Activated CD8-positive, alpha-beta T cell treated with anti-CD3 and anti-CD28 coated beads for 36 hours (primary cell): ENCODE measurements around the gene GLCCI1. TPM values are rescaled to one million over a fixed set of nuclear protein-coding genes. Genes with fewer than 3 reads are reported as not detected.

Experiments
- ATAC-seq: fragments of 200-7000 bp; cut with Tn5 transposase; one replicate; pipeline ENCODE4 v1.10.0; 2021; ENCODE audit warnings: mild to moderate bottlenecking, moderate library complexity
- CTCF ChIA-PET: fragments of 350-600 bp; sonication (Branson Sonifier 250); formaldehyde crosslinking; loops from one replicate; lab custom pipeline; 2021; ENCODE audit warnings: antibody characterized with exemption; lab: Charles Lee
- POLR2A ChIA-PET: fragments of 350-600 bp; sonication (Branson Sonifier 250); formaldehyde crosslinking; loops from one replicate; lab custom pipeline; 2021; ENCODE audit warnings: antibody characterized with exemption; lab: Charles Lee
- DNase-seq: peaks from one replicate; pipeline ENCODE4 v3.0.0-alpha.2; 2020
- H3K27ac Mint-ChIP-seq: one replicate; pipeline ENCODE4 v1.8.0; 2021; ENCODE audit warnings: mild to moderate bottlenecking, mixed read lengths
- H3K27me3 Mint-ChIP-seq: one replicate; pipeline ENCODE4 v1.8.0; 2021; ENCODE audit warnings: mixed read lengths
- H3K36me3 Mint-ChIP-seq: one replicate; pipeline ENCODE4 v1.8.0; 2021; ENCODE audit warnings: low read depth, mixed read lengths
- H3K4me1 Mint-ChIP-seq: one replicate; pipeline ENCODE4 v1.8.0; 2021; ENCODE audit warnings: low read depth, mixed read lengths
- H3K4me3 Mint-ChIP-seq: one replicate; pipeline ENCODE4 v1.8.0; 2021; ENCODE audit warnings: mild to moderate bottlenecking, moderate library complexity, mixed read lengths
- H3K9me3 Mint-ChIP-seq: one replicate; pipeline ENCODE4 v1.8.0; 2021; ENCODE audit warnings: mixed read lengths
- intact Hi-C: fragments of 100-400 bp; cut with micrococcal nuclease; formaldehyde crosslinking; loops from one replicate; pipeline ENCODE4 v1.10.0; 2022
- total RNA-seq, 2 experiments: library from RNA; stranded (reverse); gene quantifications; one replicate each; pipeline ENCODE4 v1.2.3, GENCODE V29; 2021
- TF ChIP-seq, protein P1 (sequence below): fragments of 200-600 bp; IDR thresholded peaks from one replicate; pipeline ENCODE4 v1.8.0; 2022; ENCODE audit warnings: antibody characterized with exemption, mild to moderate bottlenecking

GLCCI1 gene
- total RNA-seq, 2 experiments from 2014 or later, result 11.3 to 13.0 TPM

DNA sequence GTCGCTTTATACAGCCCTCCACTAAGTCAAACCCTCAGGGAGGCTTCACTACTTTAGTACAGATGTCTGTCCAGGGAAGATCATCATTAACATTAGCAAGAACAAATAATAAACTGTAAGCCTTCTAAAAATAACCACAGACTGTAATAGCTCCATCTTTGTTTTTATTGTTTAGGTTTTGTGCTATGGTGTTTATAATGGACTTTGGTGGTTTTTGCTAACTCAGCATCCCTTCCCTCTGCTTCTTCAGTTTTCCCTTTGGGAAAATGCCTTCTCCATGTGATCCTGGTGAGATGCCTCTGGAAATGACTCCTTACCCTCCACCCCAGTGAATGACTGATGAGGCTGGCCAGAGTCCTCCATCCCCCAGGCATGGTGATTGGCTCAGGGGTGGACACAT lies 162.1 kb downstream of the GLCCI1 start:
- ChIA-PET POLR2A (interaction anchor here (1.0 kb wide), 2 partner anchors 8 to 15 kb away, joined by 3 to 7 read pairs; no protein-coding TSS in a partner anchor), CTCF (interaction anchor here (2.0 kb wide), 1 partner anchor 59 kb away, joined by 7 read pairs; no protein-coding TSS in a partner anchor)
- intact Hi-C loops, result loop anchor here (2.0 kb wide), 1 partner anchor 14 kb away; no protein-coding TSS in a partner anchor
- Mint-ChIP-seq H3K27ac (no peak overlapping the region), H3K4me3 (no peak overlapping the region), H3K4me1 (peaks cover 85% of the 10 kb centered on the region), H3K9me3 (no peaks in the 10 kb centered on the region), H3K27me3 (no peaks in the 10 kb centered on the region), H3K36me3 (no peaks in the 10 kb centered on the region)
- ATAC-seq (no peak), DNase-seq (no peak)
- TF ChIP-seq, protein P1, sequence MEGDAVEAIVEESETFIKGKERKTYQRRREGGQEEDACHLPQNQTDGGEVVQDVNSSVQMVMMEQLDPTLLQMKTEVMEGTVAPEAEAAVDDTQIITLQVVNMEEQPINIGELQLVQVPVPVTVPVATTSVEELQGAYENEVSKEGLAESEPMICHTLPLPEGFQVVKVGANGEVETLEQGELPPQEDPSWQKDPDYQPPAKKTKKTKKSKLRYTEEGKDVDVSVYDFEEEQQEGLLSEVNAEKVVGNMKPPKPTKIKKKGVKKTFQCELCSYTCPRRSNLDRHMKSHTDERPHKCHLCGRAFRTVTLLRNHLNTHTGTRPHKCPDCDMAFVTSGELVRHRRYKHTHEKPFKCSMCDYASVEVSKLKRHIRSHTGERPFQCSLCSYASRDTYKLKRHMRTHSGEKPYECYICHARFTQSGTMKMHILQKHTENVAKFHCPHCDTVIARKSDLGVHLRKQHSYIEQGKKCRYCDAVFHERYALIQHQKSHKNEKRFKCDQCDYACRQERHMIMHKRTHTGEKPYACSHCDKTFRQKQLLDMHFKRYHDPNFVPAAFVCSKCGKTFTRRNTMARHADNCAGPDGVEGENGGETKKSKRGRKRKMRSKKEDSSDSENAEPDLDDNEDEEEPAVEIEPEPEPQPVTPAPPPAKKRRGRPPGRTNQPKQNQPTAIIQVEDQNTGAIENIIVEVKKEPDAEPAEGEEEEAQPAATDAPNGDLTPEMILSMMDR, result no peak

- ATAC-seq (peak; percentile 43), DNase-seq (peak; percentile 26)
- CTCF ChIA-PET, result interaction anchor here (1.0 to 2.0 kb wide), 3 partner anchors 58 to 491 kb away, joined by 3 to 7 read pairs (median 3); partner anchors contain the start of gene UMAD1
- TF ChIP-seq, protein P1, result no peak
- Mint-ChIP-seq H3K4me3 (peak overlapping the region; percentile 40), H3K36me3 (no peaks in the 10 kb centered on the region), H3K27ac (peak overlapping the region; percentile 79), H3K9me3 (no peaks in the 10 kb centered on the region), H3K27me3 (no peaks in the 10 kb centered on the region), H3K4me1 (peaks cover 75% of the 10 kb centered on the region)
- POLR2A ChIA-PET, result interaction anchor here (0.6 kb wide), 1 partner anchor 16 kb away, joined by 3 read pairs; no protein-coding TSS in a partner anchor
- intact Hi-C loops, result loop anchor here (2.0 kb wide), 1 partner anchor 15 kb away; no protein-coding TSS in a partner anchor
Observed at GRCh38 chr7:8131694-8132605, 163.4 kb downstream of the GLCCI1 start.

- POLR2A ChIA-PET, result interaction anchor here (0.7 to 2.2 kb wide), 4 partner anchors 8 to 65 kb away, joined by 3 to 26 read pairs (median 6); no protein-coding TSS in a partner anchor
- no peak overlapping the region for H3K4me3 Mint-ChIP-seq
- CTCF ChIA-PET, result interaction anchor here (0.9 to 3.0 kb wide), 4 partner anchors 8 to 452 kb away, joined by 3 to 14 read pairs (median 4); no protein-coding TSS in a partner anchor
- H3K27ac Mint-ChIP-seq, result peak overlapping the region; percentile 32
- H3K4me1 Mint-ChIP-seq, result peaks cover 64% of the 10 kb centered on the region
- H3K36me3 Mint-ChIP-seq, result no peaks in the 10 kb centered on the region
- ATAC-seq (no peak), DNase-seq (no peak)
- TF ChIP-seq, protein P1, result no peak
- H3K27me3 Mint-ChIP-seq, result no peaks in the 10 kb centered on the region
- H3K9me3 Mint-ChIP-seq, result no peaks in the 10 kb centered on the region
- intact Hi-C loops, result no loop called here
Observed at GRCh38 chr7:8133188-8133848, 164.7 kb downstream of the GLCCI1 start.

DNA sequence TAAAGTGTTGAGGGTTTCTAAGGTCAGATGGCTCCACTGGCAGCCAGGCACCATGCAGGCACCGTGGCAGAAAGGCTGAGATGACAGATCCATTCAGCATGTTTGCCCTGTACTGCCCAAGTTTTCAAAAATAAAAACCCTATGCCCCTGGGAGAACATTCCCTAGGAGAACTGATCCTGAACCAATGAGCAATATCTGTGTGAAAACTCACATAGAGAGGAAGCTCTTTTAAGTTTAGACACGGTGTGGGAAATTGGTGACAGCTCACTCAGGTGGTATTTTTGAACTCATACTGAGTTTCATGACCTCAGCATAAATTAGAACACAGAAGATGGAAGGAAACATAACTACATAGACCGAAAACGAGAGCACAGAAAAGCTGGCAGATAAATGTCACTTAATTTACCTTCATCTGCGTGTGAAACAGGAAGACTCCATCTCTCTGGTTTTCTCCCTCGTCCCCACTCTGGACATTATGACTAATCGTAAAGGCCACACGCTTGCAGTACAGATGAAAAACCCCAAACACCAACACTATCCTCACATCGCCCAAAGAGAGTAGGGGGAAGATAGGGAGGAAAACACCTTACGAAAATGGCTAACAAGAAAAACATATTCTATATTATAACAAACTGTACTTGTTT lies 165.6 kb downstream of the GLCCI1 start:
- peak overlapping the region; percentile 77 for H3K27ac Mint-ChIP-seq
- ChIA-PET POLR2A (interaction anchor here (0.7 to 2.2 kb wide), 7 partner anchors 9 to 166 kb away, joined by 3 to 26 read pairs (median 3); no protein-coding TSS in a partner anchor), CTCF (interaction anchor here (0.9 to 3.0 kb wide), 4 partner anchors 9 to 453 kb away, joined by 3 to 14 read pairs (median 4); no protein-coding TSS in a partner anchor)
- H3K36me3 Mint-ChIP-seq, result no peaks in the 10 kb centered on the region
- ATAC-seq (peak; percentile 76), DNase-seq (peak; percentile 75)
- no peaks in the 10 kb centered on the region for H3K27me3 Mint-ChIP-seq
- TF ChIP-seq, protein P1, result no peak
- intact Hi-C loops, result no loop called here
- H3K9me3 Mint-ChIP-seq, result no peaks in the 10 kb centered on the region
- peaks cover 56% of the 10 kb centered on the region for H3K4me1 Mint-ChIP-seq
- H3K4me3 Mint-ChIP-seq, result peak overlapping the region; percentile 1
